Ishikawa (cell line): ENCODE results near the gene CALCOCO1.

Experiments
- CREB1 ChIP-seq: IDR thresholded peaks from 2 replicates; pipeline ENCODE4 v1.6.1; 2012; ENCODE audit warnings: low read depth
- EP300 ChIP-seq: IDR thresholded peaks from 2 replicates; pipeline ENCODE4 v1.6.1; 2012; ENCODE audit warnings: borderline replicate concordance
- FOXM1 ChIP-seq: IDR thresholded peaks from 2 replicates; pipeline ENCODE4 v1.6.1; 2012; ENCODE audit warnings: low read depth, borderline replicate concordance

DNA sequence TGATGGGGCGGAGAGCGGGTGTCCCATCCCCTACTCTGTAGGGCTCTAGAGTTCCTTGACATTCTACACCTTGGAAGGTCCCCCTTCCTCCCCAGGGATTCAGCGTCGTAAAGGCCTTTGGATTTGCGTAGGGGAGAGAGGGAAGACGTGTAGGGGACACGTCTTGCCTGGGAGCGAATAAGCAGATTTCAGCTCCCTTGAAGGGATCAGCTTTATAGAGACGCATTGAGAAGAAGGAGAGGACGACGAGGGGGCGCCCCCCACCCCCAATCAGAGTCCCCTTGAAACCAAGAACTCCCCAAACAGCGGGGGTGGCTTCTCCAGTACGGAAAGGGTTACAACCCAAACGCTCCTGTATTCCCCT is 324 bp downstream of the CALCOCO1 start:
- TF ChIP-seq EP300 (no peak), FOXM1 (no peak), CREB1 (no peak)
